Osteocyte (in vitro differentiated cells): Measurements from ENCODE around the gene APC2. TPM values are rescaled to one million over a fixed set of nuclear protein-coding genes. Genes with fewer than 3 reads are reported as not detected.

Experiments
- DNase-seq: peaks from one replicate; pipeline ENCODE4 v3.0.0; 2021; ENCODE audit warnings: mixed read lengths; ENCODE audit not compliant: unreplicated experiment; ENCODE audit errors: extremely low spot score
- H3K27ac Mint-ChIP-seq: one replicate; pipeline ENCODE4 v1.8.0; 2021; ENCODE audit warnings: mild to moderate bottlenecking, mixed read lengths; ENCODE audit not compliant: unreplicated experiment
- H3K27me3 Mint-ChIP-seq: one replicate; pipeline ENCODE4 v1.8.0; 2021; ENCODE audit warnings: mixed read lengths; ENCODE audit not compliant: unreplicated experiment
- H3K36me3 Mint-ChIP-seq: one replicate; pipeline ENCODE4 v1.8.0; 2021; ENCODE audit warnings: mixed read lengths; ENCODE audit not compliant: unreplicated experiment
- H3K4me1 Mint-ChIP-seq: one replicate; pipeline ENCODE4 v1.8.0; 2021; ENCODE audit warnings: mixed read lengths; ENCODE audit not compliant: unreplicated experiment
- H3K4me3 Mint-ChIP-seq: one replicate; pipeline ENCODE4 v1.8.0; 2021; ENCODE audit warnings: mild to moderate bottlenecking, moderate library complexity, mixed read lengths; ENCODE audit not compliant: unreplicated experiment
- H3K9me3 Mint-ChIP-seq: one replicate; pipeline ENCODE4 v1.8.0; 2021; ENCODE audit warnings: mixed read lengths; ENCODE audit not compliant: unreplicated experiment
- CTCF ChIP-seq: fragments of 200-600 bp; sonication (generic); IDR thresholded peaks from 2 replicates; pipeline ENCODE4 v1.5.0; 2021; ENCODE audit warnings: antibody characterized with exemption, mild to moderate bottlenecking, moderate library complexity
- total RNA-seq: library from RNA; stranded (reverse); gene quantifications from 2 replicates; pipeline ENCODE4 v1.2.1, GENCODE V29; 2021

The APC2 gene
- total RNA-seq, 1 donor from 2014 or later, result 1.2 TPM

- Mint-ChIP-seq H3K27me3 (peaks cover 2% of the 10 kb centered on the region), H3K4me1 (peaks cover 7% of the 10 kb centered on the region), H3K27ac (no peak overlapping the region), H3K4me3 (no peak overlapping the region), H3K36me3 (no peaks in the 10 kb centered on the region), H3K9me3 (no peaks in the 10 kb centered on the region)
- no peak for TF ChIP-seq CTCF
- DNase-seq, result no peak
Measured at GRCh38 chr19:1466461-1467214, 16.7 kb downstream of the APC2 start.

GRCh38 chr19:1467215-1467489 lies 17.2 kb downstream of the APC2 start:
- Mint-ChIP-seq H3K9me3 (no peaks in the 10 kb centered on the region), H3K36me3 (no peaks in the 10 kb centered on the region), H3K27me3 (peaks cover 2% of the 10 kb centered on the region), H3K4me3 (no peak overlapping the region), H3K4me1 (peaks cover 7% of the 10 kb centered on the region), H3K27ac (no peak overlapping the region)
- TF ChIP-seq CTCF, result no peak
- DNase-seq, result no peak

- no peaks in the 10 kb centered on the region for H3K36me3 Mint-ChIP-seq
- TF ChIP-seq CTCF, result no peak
- peaks cover 7% of the 10 kb centered on the region for H3K4me1 Mint-ChIP-seq
- DNase-seq, result no peak
- no peaks in the 10 kb centered on the region for H3K9me3 Mint-ChIP-seq
- no peak overlapping the region for H3K27ac Mint-ChIP-seq
- H3K4me3 Mint-ChIP-seq, result no peak overlapping the region
- H3K27me3 Mint-ChIP-seq, result peaks cover 2% of the 10 kb centered on the region
Measured at GRCh38 chr19:1467490-1468273, 17.8 kb downstream of the APC2 start.

- Mint-ChIP-seq H3K4me3 (no peak overlapping the region), H3K4me1 (peaks cover 7% of the 10 kb centered on the region), H3K27ac (no peak overlapping the region), H3K27me3 (peaks cover 2% of the 10 kb centered on the region), H3K36me3 (peaks cover under 1% of the 10 kb centered on the region), H3K9me3 (no peaks in the 10 kb centered on the region)
- TF ChIP-seq CTCF, result no peak
- DNase-seq, result no peak
Measured at GRCh38 chr19:1468274-1468820, 18.4 kb downstream of the APC2 start.

- H3K4me1 Mint-ChIP-seq, result peaks cover 7% of the 10 kb centered on the region
- TF ChIP-seq CTCF, result no peak
- no peaks in the 10 kb centered on the region for H3K9me3 Mint-ChIP-seq
- H3K27ac Mint-ChIP-seq, result no peak overlapping the region
- H3K36me3 Mint-ChIP-seq, result peaks cover 2% of the 10 kb centered on the region
- peaks cover 2% of the 10 kb centered on the region for H3K27me3 Mint-ChIP-seq
- peak overlapping the region; percentile 26 for H3K4me3 Mint-ChIP-seq
- no peak for DNase-seq
Measured at GRCh38 chr19:1468821-1469254, 18.9 kb downstream of the APC2 start.
